PC-3 (cell line): ENCODE measurements around the gene TRIM71. TPM values are rescaled to one million over a fixed set of nuclear protein-coding genes. Genes with fewer than 3 reads are reported as not detected.

ENCODE experiments used
- ATAC-seq: fragments of 200-7000 bp; cut with Tn5 transposase; 2 replicates; pipeline ENCODE4 v1.9.1; 2020; ENCODE audit warnings: mild to moderate bottlenecking, moderate library complexity
- BruUV-seq: library from RNA; stranded (reverse); fragments of 400-500 nt; replicated peaks from 2 replicates; lab custom pipeline; 2021; lab: Mats Ljungman, UMichigan
- CTCF ChIA-PET: fragments of 300-600 bp; sonication (Branson Sonifier 250); formaldehyde crosslinking; loops from one replicate; lab custom pipeline; 2022; ENCODE audit warnings: antibody characterized with exemption; lab: Charles Lee
- POLR2A ChIA-PET: fragments of 300-600 bp; sonication (Branson Sonifier 250); formaldehyde crosslinking; loops from one replicate; lab custom pipeline; 2022; ENCODE audit warnings: antibody characterized with exemption; ENCODE audit not compliant: unreplicated experiment; lab: Charles Lee
- DNase-seq: peaks from one replicate; pipeline ENCODE4 v3.0.0-alpha.2; 2015
- H2AFZ ChIP-seq: fragments of 300-600 bp; sonication (generic); 2 replicates; pipeline ENCODE4 v1.6.0; 2016; ENCODE audit warnings: antibody characterized with exemption, low read length
- H3F3A ChIP-seq: fragments of 300-600 bp; sonication (generic); one replicate; pipeline ENCODE4 v1.6.0; 2017; ENCODE audit warnings: antibody characterized with exemption, low read length, control low read depth, mild to moderate bottlenecking; ENCODE audit not compliant: unreplicated experiment
- H3K27ac ChIP-seq: fragments of 300-600 bp; sonication (generic); 2 replicates; pipeline ENCODE4 v1.5.1; 2016; ENCODE audit warnings: mild to moderate bottlenecking, low read length
- H3K27me3 ChIP-seq: fragments of 300-600 bp; sonication (generic); 2 replicates; pipeline ENCODE4 v1.6.1; 2016; ENCODE audit warnings: low read length, mixed read lengths
- H3K36me3 ChIP-seq: fragments of 300-600 bp; sonication (generic); 2 replicates; pipeline ENCODE4 v1.6.1; 2016; ENCODE audit warnings: low read depth, mixed run types, low read length, mixed read lengths
- H3K4me1 ChIP-seq: fragments of 300-600 bp; sonication (generic); 2 replicates; pipeline ENCODE4 v1.5.1; 2016; ENCODE audit warnings: low read length; ENCODE audit not compliant: insufficient read depth
- H3K4me2 ChIP-seq: fragments of 300-600 bp; sonication (generic); 2 replicates; pipeline ENCODE4 v1.6.0; 2016; ENCODE audit warnings: low read length
- H3K4me3 ChIP-seq: fragments of 300-600 bp; sonication (generic); 2 replicates; pipeline ENCODE4 v1.5.1; 2016; ENCODE audit warnings: mild to moderate bottlenecking, low read length, mixed read lengths
- H3K79me2 ChIP-seq: fragments of 300-600 bp; sonication (generic); 2 replicates; pipeline ENCODE4 v1.6.1; 2017; ENCODE audit warnings: low read length, mixed read lengths
- H3K9ac ChIP-seq: fragments of 300-600 bp; sonication (generic); 2 replicates; pipeline ENCODE4 v1.6.0; 2016; ENCODE audit warnings: mild to moderate bottlenecking, low read length
- H3K9me2 ChIP-seq: fragments of 300-600 bp; sonication (generic); replicated peaks from 2 replicates; pipeline ENCODE4 v1.6.1; 2016; ENCODE audit warnings: mixed run types, low read length, mixed read lengths
- H3K9me3 ChIP-seq: fragments of 300-600 bp; sonication (generic); 2 replicates; pipeline ENCODE4 v1.6.1; 2016; ENCODE audit warnings: low read length, mixed read lengths
- H4K20me1 ChIP-seq: fragments of 300-600 bp; sonication (generic); 2 replicates; pipeline ENCODE4 v1.6.1; 2016; ENCODE audit warnings: low read length, mixed read lengths
- CTCF ChIP-seq: fragments of 300-600 bp; sonication (generic); conservative IDR thresholded peaks from 2 replicates; pipeline ENCODE4 v1.5.1; 2017; ENCODE audit warnings: antibody characterized with exemption, low read depth, mild to moderate bottlenecking, low read length
- EZH2 ChIP-seq: fragments of 300-600 bp; sonication (generic); IDR thresholded peaks from one replicate; pipeline ENCODE4 v1.6.1; 2017; ENCODE audit warnings: antibody characterized with exemption, mild to moderate bottlenecking, low read length; ENCODE audit not compliant: unreplicated experiment
- EZH2phosphoT487 ChIP-seq: fragments of 300-600 bp; sonication (generic); IDR thresholded peaks from 2 replicates; pipeline ENCODE4 v1.6.1; 2018; ENCODE audit warnings: mild to moderate bottlenecking, antibody characterized with exemption, low read length, borderline replicate concordance
- intact Hi-C: fragments of 100-400 bp; cut with micrococcal nuclease; formaldehyde crosslinking; loops from 2 replicates; pipeline ENCODE4 v1.9.0; 2023
- total RNA-seq: library from RNA; depleted of rRNA; stranded (reverse); fragments of >200 nt; gene quantifications from 2 replicates; pipeline ENCODE4 v1.2.3, GENCODE V29; 2014

Gene TRIM71
- total RNA-seq, 1 experiment from 2014 or later, result 0.11 TPM

GRCh38 chr3:32876920-32877319, 59.1 kb downstream of the TRIM71 start:
- no peaks in the 10 kb centered on the region for H4K20me1 ChIP-seq
- H3K36me3 ChIP-seq, result no peaks in the 10 kb centered on the region
- no peak overlapping the region for H3K27ac ChIP-seq
- TF ChIP-seq CTCF (no peak), EZH2 (no peak), EZH2phosphoT487 (no peak)
- H3K9me3 ChIP-seq, result no peaks in the 10 kb centered on the region
- ChIA-PET CTCF (no interaction called here), POLR2A (no interaction called here)
- ATAC-seq (no peak), DNase-seq (no peak)
- H3K9me2 ChIP-seq, result no peaks in the 10 kb centered on the region
- no peak overlapping the region for H3K4me2 ChIP-seq
- BruUV-seq, result no TSS peak
- H3K4me3 ChIP-seq, result no peak overlapping the region
- H3F3A ChIP-seq, result no peaks in the 10 kb centered on the region
- no peaks in the 10 kb centered on the region for H3K79me2 ChIP-seq
- no peak overlapping the region for H2AFZ ChIP-seq
- H3K27me3 ChIP-seq, result no peaks in the 10 kb centered on the region
- H3K9ac ChIP-seq, result no peak overlapping the region
- H3K4me1 ChIP-seq, result peaks cover 33% of the 10 kb centered on the region
- intact Hi-C loops, result loop anchor here (1.0 kb wide), 1 partner anchor 35 kb away; no protein-coding TSS in a partner anchor

- no peaks in the 10 kb centered on the region for H3K27me3 ChIP-seq
- no peak overlapping the region for H3K4me3 ChIP-seq
- ATAC-seq, result no peak
- H3K9me2 ChIP-seq, result no peaks in the 10 kb centered on the region
- no peak overlapping the region for H3K4me2 ChIP-seq
- no peaks in the 10 kb centered on the region for H3K36me3 ChIP-seq
- ChIA-PET POLR2A (no interaction called here), CTCF (no interaction called here)
- no peaks in the 10 kb centered on the region for H3K79me2 ChIP-seq
- H3K9ac ChIP-seq, result no peak overlapping the region
- no peaks in the 10 kb centered on the region for H3F3A ChIP-seq
- H4K20me1 ChIP-seq, result no peaks in the 10 kb centered on the region
- intact Hi-C loops, result no loop called here
- TF ChIP-seq EZH2 (no peak), EZH2phosphoT487 (no peak), CTCF (no peak)
- H3K4me1 ChIP-seq, result peaks cover 30% of the 10 kb centered on the region
- H2AFZ ChIP-seq, result no peak overlapping the region
- H3K9me3 ChIP-seq, result no peaks in the 10 kb centered on the region
- BruUV-seq, result no TSS peak
- H3K27ac ChIP-seq, result no peak overlapping the region
- DNase-seq, result no peak
Measured at GRCh38 chr3:32877598-32877997, 59.8 kb downstream of the TRIM71 start.

GRCh38 chr3:32880225-32880624, 62.4 kb downstream of the TRIM71 start:
- DNase-seq (no peak), ATAC-seq (no peak)
- H3F3A ChIP-seq, result no peaks in the 10 kb centered on the region
- H3K9me2 ChIP-seq, result no peaks in the 10 kb centered on the region
- no TSS peak for BruUV-seq
- H3K4me2 ChIP-seq, result no peak overlapping the region
- no peak overlapping the region for H3K4me3 ChIP-seq
- no peaks in the 10 kb centered on the region for H4K20me1 ChIP-seq
- H3K36me3 ChIP-seq, result no peaks in the 10 kb centered on the region
- no peak overlapping the region for H3K9ac ChIP-seq
- TF ChIP-seq CTCF (no peak), EZH2phosphoT487 (no peak), EZH2 (no peak)
- ChIA-PET CTCF (no interaction called here), POLR2A (no interaction called here)
- no peak overlapping the region for H3K27ac ChIP-seq
- H3K27me3 ChIP-seq, result no peaks in the 10 kb centered on the region
- no peaks in the 10 kb centered on the region for H3K79me2 ChIP-seq
- no peaks in the 10 kb centered on the region for H3K9me3 ChIP-seq
- intact Hi-C loops, result no loop called here
- H3K4me1 ChIP-seq, result peaks cover 12% of the 10 kb centered on the region
- no peak overlapping the region for H2AFZ ChIP-seq
